Middle frontal gyrus (tissue), 1 donor: Measurements from ENCODE around the gene LRRC4C.

ENCODE experiments used
- DNase-seq: peaks from one replicate; pipeline ENCODE4 v3.0.0-alpha.2; 2015; ENCODE audit warnings: low spot score; ENCODE audit errors: extremely low spot score

Gene LRRC4C

DNA sequence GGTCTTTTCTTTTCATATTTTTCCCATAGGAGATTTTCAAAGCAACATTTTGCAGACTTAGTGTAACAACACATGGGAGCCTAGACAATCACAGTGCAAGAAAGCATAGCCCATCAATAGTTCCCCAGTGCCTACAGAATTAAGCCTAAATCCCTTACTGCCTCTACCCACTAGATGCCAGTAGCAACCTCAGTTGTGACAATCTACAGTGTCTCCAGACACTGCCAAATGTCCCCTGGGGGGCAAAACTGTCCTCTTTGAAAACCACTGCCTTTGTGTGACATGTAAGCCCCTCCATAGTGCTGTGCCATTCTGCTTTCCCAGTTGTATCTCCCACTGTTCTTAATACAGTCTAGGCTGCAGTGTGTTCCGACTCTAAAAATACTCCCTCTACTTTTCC, 1329.0 kb downstream of the LRRC4C start:
- peak; percentile 30 for DNase-seq

DNA sequence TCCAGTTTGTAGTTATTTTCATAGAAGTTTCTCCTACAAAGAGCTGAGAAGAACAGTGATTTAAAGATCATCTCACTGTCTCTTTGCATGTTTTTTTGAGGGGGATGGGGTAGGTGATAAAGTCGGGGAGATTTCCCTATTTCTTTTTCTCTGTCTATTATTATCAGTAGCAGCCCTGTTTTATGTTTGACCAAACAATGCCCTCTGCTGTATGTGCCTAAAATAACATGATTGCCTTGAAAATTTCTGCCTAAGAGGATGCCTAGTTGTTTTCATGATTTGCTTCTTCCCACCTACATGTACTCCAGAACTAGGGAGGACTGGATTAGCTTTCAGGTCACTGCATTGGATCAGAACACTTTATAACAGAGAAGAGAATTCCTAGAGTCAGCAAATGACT, 1330.2 kb downstream of the LRRC4C start:
- no peak for DNase-seq

DNA sequence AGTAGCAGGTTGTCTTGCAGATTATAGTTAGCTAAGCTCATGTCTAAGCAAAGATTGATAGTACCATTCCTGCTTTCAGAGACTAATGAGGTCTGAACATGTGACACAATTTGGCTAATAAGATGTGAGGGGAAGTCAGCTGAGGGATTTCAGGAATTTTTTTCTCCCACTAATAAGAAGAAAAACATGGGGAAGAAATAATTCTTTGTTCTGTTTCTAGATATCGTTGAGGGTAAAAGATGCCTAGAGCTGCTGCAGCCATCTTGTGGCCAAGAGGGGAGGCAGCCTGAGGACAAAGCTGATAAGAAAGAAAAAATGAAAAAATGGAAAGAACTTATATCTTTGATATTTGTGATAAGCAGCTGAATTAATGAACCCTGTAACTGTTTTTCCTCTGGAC, 1334.4 kb downstream of the LRRC4C start:
- no peak for DNase-seq

DNA sequence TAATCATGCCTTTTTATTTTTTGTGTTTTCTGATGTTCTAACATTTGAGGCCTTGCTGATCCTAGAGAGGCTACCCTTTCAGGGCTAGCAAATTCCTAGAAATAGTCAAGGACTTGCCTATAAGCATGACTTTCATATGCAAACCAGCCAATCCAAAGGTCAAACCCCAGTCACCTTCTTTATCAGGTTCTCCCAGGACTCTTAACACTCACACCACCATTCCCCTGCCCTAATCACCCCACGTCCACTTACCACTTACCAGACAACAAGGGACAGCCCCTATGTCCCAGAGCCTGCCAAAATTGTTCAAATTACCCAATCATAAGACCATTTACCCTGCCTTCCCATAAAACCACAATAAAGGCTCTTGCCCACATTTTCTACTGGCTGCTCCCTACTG, 1339.8 kb downstream of the LRRC4C start:
- no peak for DNase-seq

DNA sequence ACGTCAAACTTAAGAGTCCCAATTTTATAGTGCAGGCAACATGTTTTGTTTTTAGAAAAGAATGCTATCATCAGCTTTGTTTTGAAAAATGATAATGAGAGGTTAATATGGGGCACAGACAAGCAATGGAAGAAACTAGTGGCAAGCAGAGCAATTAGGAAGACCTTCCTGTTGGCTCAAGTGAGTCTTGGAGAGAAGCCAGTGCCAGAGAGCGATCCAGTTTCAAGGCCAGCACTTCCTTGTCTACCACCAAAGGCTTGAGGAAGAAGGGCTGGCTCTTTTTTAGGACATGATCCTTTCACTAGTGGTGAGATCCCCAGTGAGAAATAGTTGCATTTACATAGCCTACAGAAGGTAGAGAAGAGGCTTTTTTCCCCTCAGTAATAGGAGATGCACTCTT, 1340.7 kb downstream of the LRRC4C start:
- DNase-seq: no peak

DNA sequence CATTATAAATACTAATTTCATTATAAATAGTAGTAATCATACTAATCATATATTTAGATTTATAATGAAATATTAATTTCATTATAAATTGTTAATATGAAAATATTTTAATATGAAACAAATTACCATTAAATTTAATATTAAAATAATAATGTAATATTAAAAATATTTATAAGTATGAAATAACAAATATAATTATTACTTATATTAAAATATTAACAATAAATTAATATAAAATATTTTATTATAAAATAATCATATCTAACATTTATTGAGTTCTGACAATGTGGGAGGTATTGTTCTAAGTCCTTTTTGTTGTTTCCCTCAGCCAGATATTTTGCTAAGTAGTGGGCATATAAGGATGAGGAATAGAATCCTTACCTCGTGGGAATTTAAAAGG, 1341.4 kb downstream of the LRRC4C start:
- no peak for DNase-seq

DNA sequence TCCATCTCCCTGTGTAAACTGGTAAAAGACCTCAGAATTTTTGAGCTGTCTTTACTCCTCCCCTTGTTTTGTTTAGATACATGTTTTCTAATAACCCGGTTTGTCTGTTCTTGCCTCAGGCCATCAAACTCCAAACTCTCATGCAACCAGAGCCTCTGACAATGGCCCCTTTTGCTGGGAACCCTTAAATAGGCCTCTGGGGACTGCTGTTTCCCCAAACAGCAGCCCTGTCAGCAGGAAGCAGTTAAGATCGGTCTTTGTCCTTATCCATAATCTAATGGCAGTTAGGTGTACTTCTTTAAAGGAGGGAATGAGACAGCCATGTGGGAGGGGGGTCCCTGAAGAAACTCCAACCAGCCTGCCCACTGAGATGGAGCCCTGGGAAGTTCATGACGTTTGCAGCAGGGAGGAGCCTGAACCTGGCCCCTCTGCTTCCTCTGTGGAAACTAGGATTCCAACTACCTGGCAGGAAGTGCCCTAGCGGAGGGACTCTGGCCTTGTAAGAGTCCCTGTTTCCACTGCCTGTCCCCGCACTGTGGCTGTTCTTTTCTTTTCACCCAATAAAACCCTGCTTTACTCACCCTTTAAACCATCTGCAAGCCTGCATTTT, 1354.4 kb downstream of the LRRC4C start:
- no peak for DNase-seq

DNA sequence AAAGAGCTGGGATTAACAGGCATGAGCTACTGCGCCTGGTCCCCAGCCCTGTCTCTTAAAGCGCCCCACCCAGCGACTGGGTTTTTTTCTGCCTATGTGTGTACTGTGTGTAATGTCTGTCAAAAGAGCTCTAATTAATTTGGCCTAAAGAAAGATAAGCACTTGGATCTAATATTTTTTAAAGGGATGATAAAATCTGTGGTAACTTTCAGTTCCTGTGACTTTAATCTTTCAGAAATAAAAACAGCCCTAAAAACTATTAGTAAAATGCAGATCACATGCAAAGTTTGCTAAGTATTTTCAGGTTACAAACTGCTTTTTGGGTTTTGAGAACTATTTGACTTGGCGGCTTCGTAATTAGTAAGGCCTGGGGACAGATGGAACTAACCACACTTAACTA, 1358.7 kb downstream of the LRRC4C start:
- DNase-seq: no peak

DNA sequence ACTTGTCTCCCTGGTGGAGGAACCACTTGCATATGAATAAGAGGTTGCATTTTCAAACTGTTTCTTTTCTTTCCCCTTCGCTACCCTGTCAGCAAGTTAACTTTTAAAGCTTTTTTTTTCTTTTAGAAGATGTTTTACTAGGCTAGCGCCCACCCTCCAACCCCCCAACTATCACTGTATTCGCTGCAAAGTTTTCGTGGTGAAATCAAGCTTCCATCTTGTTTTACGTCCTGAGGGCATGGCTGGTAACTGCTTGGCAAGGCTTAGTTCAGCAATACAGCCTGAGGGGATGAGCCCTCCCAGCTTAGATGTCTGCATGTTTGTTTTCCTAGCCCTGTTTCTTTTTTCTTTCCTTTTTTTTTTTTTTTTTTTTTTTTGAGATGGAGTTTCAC, 1359.3 kb downstream of the LRRC4C start:
- no peak for DNase-seq

DNA sequence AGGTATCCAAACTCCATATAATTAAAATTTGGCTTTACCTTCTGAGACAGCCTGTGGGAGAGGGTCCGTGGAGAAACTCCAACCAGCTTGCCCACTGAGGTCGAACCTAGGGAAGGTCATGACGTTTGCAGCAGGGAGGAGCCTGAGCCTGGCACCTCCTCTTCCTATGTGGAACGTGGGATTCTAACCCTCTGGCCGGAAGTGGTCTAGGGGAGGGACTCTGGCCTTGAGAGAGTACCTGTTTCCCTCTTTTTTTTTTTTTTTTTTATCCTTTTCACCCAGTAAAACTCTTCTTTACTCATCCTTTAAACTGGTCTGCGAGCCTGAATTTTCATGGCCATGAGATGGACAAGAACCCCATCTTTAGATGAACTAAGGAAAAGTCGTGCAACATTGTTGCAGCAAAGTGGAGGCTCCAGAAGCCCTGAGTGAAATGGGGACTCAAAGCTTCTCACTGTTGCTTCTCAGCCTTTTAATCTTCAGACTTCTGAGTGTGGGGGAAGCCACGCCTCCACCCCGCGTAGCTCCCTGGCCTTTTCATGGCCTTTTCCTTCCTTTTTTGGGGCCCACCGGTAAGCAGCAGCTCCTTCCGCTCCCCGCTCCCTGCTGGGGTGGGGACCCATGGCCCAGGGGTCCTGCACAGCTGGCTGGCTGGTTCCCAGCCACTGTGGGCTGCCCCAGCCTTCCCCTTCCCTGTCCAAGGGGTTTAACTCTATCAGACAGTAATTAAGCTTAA, 1359.9 kb downstream of the LRRC4C start:
- DNase-seq: no peak

DNA sequence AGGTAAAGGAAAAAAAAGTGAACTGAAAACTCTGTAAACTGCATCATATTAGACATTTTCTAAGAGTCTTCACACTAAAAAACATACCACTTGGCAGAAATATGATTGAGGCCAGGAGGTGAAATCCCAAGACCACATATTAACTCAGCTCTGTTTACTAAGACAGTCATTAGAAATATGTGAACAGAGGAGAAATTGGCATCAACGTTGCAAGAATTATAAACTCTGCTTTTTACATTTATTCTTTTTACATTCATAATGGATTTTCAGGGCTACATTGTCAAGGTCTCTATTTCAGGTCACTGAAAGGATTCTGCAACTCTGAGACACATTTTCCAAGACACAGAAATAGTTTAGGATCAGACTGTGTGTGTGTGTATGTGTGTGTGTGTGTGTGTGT, 1364.0 kb downstream of the LRRC4C start:
- no peak for DNase-seq

DNA sequence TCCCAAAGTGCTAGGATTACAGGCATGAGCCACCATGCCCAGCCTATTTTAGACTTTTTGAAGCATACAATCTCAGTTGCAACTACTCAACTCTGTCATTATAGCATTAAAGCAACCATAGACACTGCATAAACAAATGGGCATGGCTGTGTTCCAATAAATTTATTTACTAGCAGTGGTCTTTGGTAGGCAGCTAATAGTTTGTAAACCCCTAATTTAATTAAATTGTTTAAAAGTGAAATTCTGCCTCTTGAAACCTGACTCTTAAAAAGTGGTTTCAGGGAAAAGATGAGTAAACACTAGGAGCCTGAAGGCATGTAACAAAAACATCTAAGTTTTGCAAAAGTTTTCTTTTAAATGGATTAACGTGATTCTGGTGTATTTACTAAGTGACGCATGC, 1364.5 kb downstream of the LRRC4C start:
- DNase-seq: no peak

DNA sequence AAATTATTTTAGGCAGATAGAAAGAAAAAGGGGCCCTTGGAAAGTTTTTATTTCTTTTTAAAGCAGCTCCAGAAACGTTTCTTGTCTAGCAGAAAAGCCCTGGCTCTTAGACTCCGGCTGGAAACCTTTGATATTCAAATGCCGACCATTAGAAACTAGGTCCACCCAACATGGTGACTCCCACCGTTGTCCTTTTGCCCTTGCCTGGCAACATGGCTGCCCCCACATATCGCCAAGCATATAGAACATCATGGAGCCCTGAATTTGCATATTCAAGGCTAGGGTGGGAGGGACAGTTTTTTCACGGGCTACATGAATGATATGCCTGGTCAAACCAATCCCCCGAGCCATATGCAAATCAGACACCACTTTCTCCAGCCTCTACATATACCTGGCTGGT, 1379.0 kb downstream of the LRRC4C start:
- no peak for DNase-seq
